GM13977 (cell line): ENCODE measurements around the gene MLLT1.

ENCODE experiments used
- DNase-seq: peaks from one replicate; pipeline ENCODE4 v3.0.0; 2012; ENCODE audit warnings: low spot score
- CTCF ChIP-seq: IDR thresholded peaks from 2 replicates; pipeline ENCODE4 v1.5.1; 2012; ENCODE audit warnings: mild to moderate bottlenecking, control low read depth; ENCODE audit not compliant: insufficient read depth; ENCODE audit errors: extremely low read depth, missing control alignments
- in situ Hi-C: fragments of 300-500 bp; cut with MboI; formaldehyde crosslinking; loops from one replicate; pipeline ENCODE4 v1.12.0; 2022; ENCODE audit warnings: low sequenced_read_pairs, low pct_unique_long_range_greater_than_20kb, mixed read lengths, inconsistent platforms; ENCODE audit not compliant: unreplicated experiment

The MLLT1 gene

DNA sequence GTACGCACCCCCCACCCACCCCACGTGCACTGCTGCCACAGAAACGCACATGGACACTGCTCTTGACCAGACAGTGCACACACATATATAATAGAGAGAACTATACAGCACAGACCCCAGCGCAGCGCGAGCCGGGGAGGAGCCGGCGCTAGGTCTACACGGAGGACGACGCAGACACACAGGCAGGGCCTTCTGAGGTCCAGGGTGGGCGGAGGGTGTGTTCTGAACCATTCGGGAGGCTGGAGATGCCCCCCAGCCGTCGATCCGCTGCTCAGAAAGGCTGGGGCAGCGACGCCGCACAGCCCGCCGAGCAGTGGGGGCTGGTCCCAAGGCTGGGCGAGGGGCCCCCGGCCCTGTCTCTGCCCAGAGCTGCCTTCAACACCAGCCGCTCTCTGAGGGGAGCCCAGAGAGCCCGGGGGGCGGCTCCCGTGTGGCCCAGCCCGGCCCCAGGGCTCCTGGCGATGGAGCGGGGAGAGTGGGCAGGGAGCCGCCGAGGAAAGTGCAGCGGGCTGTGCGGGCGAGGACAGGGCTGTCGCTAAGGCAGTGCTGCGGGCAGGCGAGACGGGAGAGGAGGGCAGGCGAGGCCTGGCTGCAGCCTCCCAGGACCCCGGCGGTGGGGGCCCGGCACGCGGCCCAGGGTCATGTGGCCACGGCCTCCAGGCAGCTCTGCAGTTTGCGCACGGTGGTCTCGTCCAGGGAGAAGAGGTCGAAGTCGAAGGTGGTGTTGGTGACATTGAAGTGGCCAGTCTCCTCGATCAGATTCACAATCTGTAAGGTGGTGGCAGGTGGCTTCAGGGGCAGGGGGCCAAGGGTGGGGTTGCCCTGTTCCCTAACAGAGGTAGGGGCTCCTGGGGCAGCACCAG lies 67.1 kb downstream of the MLLT1 start:
- in situ Hi-C loops = no loop called here
- no peak for TF ChIP-seq CTCF
- DNase-seq = no peak

- no peak for DNase-seq
- in situ Hi-C loops = no loop called here
- no peak for TF ChIP-seq CTCF
These were observed 68.0 kb downstream of the MLLT1 start for GRCh38 chr19:6211632-6212402.

GRCh38 chr19:6210721-6211600 lies 68.8 kb downstream of the MLLT1 start:
- in situ Hi-C loops = no loop called here
- DNase-seq = no peak
- no peak for TF ChIP-seq CTCF

DNA sequence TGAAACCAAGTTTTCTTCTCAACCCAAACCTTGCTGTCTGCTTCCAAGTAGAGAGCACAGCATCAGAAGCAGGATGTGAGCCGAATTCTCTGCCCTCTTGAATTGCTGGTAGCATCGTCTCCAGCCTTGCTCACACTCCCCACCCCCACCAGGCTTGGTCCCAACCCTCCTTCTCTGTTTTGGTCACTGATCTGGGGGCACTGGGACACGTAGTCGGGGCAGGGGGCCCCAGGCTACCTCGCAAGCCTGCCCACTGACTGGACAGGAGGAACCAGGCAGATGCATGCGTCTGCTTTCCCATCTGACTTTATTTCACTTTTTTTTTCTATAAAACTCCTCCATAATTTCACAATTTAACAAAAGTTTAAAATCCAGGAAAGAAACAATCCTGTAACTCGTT lies 69.7 kb downstream of the MLLT1 start:
- no peak for TF ChIP-seq CTCF
- in situ Hi-C loops = no loop called here
- peak; percentile 2 for DNase-seq

- DNase-seq = no peak
- no peak for TF ChIP-seq CTCF
- in situ Hi-C loops = no loop called here
These were observed 70.1 kb downstream of the MLLT1 start for GRCh38 chr19:6209680-6210079.

DNA sequence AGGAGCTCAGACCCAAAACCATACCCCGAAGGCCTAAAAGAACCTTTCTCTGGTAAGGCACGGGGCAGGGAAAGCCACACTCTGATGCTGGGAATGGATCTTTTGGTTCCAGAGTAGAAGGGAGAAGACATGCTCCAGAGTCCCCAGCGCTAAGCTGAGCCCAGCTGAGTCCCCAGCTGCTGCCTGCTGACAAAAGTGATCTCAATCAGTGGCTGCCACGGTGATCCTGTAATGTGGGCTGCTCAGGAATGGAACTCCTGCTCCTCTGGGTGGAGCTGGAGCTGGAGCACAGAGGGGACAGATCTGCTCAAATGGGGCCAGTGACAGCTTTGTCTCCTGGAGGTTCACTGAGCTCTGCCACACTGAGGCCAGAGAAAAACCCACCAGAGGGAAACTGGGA lies 70.5 kb downstream of the MLLT1 start:
- TF ChIP-seq CTCF = no peak
- DNase-seq = peak; percentile 22
- in situ Hi-C loops = no loop called here
